ELF-1 (cell line): ENCODE measurements around the gene MYL10.

Experiments
- DNase-seq: peaks from one replicate; pipeline ENCODE4 v3.0.0-alpha.2; 2016; ENCODE audit warnings: low read depth, low spot score

The MYL10 gene

GRCh38 chr7:101596898-101597297 lies 32.2 kb downstream of the MYL10 start:
- DNase-seq: no peak

GRCh38 chr7:101595766-101596537 lies 33.1 kb downstream of the MYL10 start:
- no peak for DNase-seq

GRCh38 chr7:101595246-101595645 lies 33.9 kb downstream of the MYL10 start:
- DNase-seq: no peak

GRCh38 chr7:101594790-101595189 lies 34.3 kb downstream of the MYL10 start:
- no peak for DNase-seq

GRCh38 chr7:101593556-101593955 lies 35.5 kb downstream of the MYL10 start:
- DNase-seq: no peak

- DNase-seq: no peak
Measured at GRCh38 chr7:101591504-101591903, 37.6 kb downstream of the MYL10 start.

- DNase-seq: no peak
Measured at GRCh38 chr7:101590663-101591435, 38.2 kb downstream of the MYL10 start.

GRCh38 chr7:101589976-101590662 lies 39.0 kb downstream of the MYL10 start:
- no peak for DNase-seq

GRCh38 chr7:101589052-101589451 lies 40.0 kb downstream of the MYL10 start:
- no peak for DNase-seq

- DNase-seq: no peak
Measured at GRCh38 chr7:101588131-101588935, 40.8 kb downstream of the MYL10 start.

GRCh38 chr7:101586906-101587677 lies 42.0 kb downstream of the MYL10 start:
- DNase-seq: no peak

GRCh38 chr7:101586078-101586905 lies 42.8 kb downstream of the MYL10 start:
- peak; percentile 34 for DNase-seq

GRCh38 chr7:101582971-101583370 lies 46.1 kb downstream of the MYL10 start:
- no peak for DNase-seq

GRCh38 chr7:101581891-101582290 lies 47.2 kb downstream of the MYL10 start:
- DNase-seq: no peak

GRCh38 chr7:101580596-101580995 lies 48.5 kb downstream of the MYL10 start:
- no peak for DNase-seq

GRCh38 chr7:101578552-101578951 lies 50.5 kb downstream of the MYL10 start:
- no peak for DNase-seq

GRCh38 chr7:101576998-101577397 lies 52.1 kb downstream of the MYL10 start:
- peak; percentile 45 for DNase-seq

- no peak for DNase-seq
Measured at GRCh38 chr7:101575721-101576120, 53.4 kb downstream of the MYL10 start.

- peak; percentile 79 for DNase-seq
Measured at GRCh38 chr7:101575168-101575567, 53.9 kb downstream of the MYL10 start.

GRCh38 chr7:101572156-101572555 lies 56.9 kb downstream of the MYL10 start:
- DNase-seq: no peak
